Right forelimb (tissue), 1 donor: ENCODE measurements around the gene TNS3.
"Not testable (repeated sequence)": the region's sequence is repeated elsewhere in the genome, so short reads cannot be mapped to it uniquely, and the experiment has no call there.

Experiments used
- DNase-seq: peaks from one replicate; pipeline ENCODE4 v3.0.0-alpha.2; 2018

The TNS3 gene

DNA sequence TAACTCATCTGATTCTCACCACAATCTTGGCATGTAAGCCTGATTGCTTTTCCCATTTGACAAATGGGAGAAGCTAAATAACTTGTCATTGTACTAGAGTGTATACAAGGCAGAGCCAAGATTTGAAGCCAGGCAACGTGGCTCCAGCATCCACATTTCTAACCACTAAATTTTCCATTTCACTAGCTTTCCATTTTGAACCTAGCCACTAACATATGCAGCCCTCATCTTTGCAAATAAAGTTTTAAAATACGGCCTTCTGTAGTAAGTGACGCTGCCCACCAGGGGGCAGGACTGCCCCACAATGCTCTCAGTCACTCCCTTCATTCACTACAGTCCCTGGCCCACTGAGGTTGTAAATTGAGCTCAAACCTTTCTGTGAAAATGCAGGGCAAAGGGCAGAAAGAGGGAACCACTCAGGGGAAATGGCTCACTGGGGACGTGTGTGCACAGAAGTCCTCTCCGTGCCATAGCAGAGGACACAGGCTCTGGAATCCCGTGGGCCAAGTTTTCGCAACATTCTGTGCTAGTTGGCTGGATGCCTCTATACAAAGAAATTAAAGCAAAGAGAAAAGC, 315.7 kb downstream of the TNS3 start:
- DNase-seq, result peak; percentile 86

DNA sequence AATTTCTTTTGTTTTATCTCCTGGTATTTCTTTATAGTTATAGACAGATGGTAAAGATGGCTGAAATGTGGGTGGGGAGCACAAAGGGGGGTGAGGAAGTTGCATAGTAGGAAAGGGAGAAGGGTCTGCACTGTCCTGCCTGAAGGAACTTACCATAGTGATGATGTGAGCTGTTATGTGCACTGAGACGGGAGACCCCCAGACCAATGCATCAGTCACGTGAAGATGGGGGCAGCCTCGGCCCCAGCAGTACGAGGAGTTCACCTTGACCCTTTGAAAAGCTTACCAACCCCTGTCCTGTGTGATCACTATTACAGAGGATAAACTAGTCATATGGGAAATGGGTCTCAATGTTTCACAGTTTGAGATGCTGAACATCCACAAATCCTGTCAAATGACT, 316.3 kb downstream of the TNS3 start:
- peak; percentile 29 for DNase-seq

DNA sequence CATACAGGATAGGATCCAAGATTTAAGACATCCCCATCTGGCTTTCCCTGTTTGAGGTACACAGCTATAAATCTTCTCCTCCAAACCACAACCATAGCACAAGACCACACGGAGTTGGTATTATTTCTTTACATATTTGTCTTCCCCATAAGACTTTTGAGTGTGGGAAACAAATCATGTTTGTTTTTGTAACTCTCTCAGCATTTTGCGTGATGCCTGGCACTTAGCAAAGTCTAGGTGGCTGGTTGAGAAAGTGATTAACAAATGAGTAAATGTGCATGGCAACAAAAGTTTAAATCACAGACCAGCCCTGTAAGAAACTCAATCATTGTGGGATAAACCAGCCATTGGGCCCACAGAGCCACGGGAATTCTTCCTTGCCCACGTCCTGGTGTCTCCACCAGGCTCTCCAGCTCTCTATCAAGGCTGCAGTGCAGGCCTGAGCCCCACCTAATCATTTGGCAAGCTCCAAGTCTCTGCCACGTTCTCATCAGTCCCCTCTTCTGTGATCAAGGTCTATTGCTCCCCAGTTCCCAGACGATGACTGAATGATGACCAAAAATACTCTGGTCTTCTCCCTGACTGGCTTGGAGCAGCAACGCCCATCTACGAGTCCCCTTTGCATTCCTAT, 317.8 kb downstream of the TNS3 start:
- DNase-seq, result peak; percentile 35

DNA sequence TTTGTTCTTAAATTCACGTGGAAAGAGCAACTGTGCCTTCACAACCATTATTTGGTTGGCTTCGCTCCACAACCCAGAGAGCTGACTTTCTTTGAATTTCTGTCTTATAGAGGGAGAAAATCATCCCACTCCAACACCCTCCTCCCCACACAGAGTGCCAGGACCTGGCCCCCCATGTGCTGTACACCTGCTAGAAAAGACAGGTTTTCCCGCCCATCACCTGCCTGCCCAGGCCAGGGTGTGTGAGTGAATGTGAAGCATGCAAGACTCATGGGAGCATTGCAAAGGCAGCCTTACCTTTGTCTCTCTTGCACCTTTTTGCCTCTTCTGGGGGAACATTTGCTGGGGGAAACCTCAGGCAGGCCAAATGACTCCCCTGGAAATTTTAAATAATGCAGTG, 319.0 kb downstream of the TNS3 start:
- DNase-seq, result no peak

DNA sequence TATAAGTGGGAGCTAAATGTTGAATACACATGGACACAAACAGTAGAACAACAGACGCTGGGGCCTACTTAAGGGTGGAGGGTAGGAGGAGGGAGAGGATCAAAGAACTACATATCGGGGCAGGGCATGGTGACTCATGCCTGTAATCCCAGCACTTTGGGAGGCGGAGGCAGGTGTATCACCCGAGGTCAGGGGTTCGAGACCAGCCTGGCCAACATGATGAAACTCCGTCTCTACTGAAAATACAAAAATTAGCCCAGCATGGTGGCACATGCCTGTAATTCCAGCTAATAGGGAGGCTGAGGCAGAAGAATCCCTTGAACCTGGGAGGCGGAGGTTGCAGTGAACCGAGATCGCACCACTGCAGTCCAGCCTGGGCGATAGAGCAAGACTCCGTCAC, 319.8 kb downstream of the TNS3 start:
- not testable (repeated sequence) for DNase-seq

DNA sequence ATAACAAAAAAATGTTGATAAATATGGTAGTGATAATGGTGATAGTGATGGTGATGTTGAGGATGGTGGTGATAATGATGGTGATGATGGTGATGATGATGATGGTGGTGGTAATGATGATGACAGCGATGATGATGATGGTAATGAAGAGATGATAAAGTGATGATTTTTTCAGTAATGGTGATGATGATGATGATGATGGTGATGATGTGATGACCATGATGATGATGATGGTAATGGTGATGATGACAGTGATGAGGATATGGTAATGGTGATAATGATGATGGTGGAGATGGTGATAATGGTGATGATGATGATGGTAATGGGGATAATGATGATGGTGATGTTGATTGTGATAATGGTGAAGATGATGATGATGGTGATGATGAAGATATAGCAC, 321.6 kb downstream of the TNS3 start:
- DNase-seq, result no peak

DNA sequence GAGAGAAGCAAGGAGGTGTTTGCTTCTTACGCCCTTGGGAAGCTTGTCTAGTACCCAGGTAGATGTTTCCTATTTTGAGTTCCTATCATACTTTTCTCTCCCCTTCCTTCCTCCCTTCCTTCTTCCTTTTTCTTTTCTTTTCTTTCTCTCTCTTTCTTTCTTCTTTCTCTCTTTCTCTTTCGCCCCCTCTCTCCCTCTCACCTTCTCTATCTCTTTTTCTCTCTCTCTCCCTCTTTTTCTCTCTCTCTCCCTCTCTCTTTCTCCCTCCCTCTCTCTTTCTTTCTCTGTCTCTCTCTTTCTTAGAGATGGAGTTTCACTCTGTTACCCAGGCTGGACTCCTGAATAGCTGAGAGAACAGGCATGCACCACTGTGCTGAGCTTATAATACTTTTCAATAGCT, 322.2 kb downstream of the TNS3 start:
- DNase-seq, result no peak

DNA sequence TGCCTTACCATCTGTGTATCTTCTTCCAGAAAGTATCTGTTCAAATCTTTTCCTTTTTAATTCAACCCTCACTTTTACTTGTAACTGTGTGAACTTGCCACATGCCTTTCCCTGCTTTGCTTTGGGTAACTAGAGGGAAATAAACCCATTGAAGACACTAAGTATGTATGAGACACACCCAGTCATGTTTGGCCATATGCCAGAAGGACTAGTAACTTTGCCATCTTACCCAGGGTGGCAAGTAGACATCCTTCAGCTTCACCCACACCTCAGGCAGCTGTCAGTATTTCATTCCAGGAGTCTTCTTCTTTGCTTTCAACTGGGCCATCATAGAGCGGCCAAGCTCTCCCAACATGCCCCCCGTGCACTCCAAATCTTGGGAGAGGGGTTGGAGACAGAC, 323.1 kb downstream of the TNS3 start:
- no peak for DNase-seq

DNA sequence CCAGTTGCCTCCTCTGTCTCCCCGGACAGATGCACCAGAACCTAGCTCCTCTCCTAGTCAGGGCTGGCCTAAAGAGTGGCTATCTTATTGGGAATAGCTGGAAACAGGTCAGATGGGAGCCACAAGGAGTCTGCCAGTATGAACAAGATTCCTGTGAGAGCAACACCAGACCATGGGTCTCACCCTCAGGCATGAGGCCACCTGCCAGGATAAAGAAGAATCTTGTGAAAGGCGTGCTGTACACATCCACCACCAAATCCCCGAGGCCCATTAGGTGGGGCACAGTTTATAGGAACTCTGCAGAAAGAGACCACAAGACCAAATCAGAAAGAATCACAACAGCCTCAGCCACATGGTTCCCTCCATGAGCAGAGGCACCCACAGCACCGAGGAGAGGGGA, 325.9 kb downstream of the TNS3 start:
- DNase-seq, result no peak

DNA sequence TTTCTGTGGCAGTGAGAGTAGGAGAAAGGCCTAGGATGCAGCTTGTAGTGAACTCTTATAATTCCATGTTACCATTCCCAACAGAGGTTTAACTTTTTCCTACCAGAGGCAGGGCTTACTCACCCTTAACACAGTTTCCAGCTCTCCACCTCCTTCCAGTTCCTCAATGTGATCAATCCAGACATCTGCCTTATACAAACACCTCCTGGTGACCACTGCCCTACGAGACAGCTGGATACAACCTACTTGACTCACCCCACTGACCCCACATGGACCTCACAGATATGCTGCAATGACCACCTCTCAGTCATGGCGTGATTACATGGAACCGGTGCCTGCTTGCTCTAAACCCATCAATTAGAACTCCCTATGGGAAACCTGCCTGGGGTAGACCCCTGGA, 326.5 kb downstream of the TNS3 start:
- DNase-seq, result no peak

DNA sequence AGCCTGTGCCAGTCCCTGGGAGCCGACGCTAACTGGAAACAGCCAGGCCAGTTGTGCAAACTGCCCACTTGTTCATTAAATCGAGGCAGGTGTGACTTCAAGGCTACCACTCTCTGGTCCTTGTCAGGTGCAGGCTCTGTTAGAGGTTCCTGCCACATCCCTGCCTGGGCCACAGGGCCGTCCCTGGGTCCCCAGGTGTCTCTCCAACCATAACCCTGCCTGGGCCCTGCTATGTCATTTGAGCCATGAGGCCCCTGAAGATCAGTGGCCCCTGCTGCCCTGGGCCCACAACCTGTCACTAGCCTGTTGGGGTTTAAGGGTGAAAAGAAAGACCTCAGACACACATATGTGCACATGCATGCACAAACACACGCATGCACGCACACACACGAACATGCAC, 326.9 kb downstream of the TNS3 start:
- DNase-seq, result no peak

DNA sequence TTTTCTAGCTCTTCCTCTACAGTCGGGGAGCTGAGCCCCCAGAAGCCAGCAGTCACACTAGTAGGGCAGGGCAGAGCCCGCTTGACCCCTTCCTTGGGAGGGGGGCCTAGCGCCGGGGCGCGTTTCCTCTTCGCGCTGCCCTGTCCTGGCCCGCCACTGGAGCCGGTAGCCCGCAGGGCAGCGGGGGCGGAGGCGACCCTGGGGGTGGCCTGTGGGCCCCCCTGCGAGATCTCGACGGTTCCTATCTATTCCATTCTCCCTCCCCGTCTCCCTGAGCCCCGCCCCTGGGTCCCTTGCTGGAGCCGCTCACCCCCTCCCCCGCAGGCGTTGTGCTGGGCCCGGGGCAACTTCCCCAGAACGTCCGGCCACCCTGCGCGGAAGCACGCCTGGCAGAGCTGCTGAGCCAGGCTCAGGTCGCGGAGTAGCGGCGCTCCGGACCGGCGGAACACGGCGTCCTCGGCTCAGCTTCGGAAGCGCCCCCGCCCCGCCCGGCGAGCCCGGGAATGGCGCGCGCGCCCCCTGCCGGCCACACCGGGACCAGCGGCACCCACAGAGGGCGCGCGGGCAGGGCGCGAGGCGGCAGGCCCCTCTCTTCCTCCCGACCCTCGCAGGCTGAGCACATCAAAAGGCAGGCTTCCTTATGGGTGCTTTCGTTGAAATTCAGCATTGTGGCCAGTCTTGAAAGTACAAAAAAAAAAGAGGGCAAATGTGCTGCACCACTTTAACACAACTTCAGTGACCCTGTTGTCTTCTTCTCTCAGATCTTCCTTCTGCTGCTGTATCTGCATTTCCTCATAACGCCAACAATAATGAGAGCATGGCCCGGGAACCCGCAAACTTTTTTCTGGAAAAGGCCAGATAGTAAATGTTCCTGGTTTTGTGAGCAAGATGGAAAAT, 327.6 kb downstream of the TNS3 start:
- peak; percentile 86 for DNase-seq

DNA sequence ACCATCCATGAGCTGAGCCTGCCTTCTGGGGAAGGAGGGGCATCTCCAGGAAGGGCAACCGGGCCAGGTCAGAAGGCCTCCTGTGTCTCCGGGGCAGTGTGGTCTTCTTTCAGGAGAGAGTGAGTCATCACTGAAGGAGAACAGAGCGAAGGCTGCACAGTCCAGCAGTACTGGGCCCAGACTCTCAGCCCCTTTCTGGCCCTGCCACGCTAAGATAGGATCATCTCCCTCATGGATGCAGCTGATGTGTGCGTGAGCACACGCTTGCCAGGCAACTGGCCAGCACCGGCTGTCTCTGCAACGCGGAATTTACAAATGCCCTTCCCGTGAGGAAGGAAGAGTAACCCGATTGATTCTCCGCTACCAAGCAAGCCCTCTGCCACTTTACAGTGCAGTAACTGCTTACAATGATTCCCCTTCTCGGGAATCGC, 328.2 kb downstream of the TNS3 start:
- peak; percentile 67 for DNase-seq

DNA sequence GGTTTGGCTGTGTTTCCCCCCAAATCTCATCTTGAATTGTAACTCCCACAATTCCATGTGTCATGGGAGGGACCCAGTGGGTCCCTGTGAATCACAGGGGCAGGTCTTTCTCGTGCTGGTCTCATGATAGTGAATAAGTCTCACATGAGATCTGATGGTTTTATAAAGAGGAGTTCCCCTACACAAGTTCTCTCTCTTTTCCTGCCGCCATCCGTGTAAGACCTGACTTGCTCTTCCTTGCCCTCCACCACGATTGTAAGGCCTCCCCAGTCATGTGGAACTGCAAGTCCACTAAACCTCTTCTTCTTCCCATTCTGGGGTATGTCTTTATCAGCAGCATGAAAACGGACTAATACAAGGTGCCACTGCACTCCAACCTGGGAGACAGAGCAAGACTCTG, 329.2 kb downstream of the TNS3 start:
- no peak for DNase-seq

DNA sequence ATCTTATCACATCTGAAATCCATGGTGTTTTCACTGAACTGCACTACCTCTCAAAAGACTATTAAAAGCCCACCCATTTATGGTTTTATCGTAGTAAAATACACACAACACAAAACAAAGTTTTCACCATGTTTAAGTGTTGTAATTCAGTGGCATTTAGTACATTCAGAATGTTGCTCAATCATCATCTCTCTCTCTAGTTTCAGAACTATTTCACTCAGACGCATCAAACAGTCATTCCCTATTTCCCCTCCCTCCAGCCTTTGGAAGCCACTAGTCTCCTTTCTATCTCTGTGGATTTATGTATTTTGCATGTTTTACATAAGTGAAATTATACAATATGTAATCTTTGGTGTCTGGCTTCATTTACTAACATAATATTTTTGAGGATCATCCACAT, 332.6 kb downstream of the TNS3 start:
- no peak for DNase-seq

DNA sequence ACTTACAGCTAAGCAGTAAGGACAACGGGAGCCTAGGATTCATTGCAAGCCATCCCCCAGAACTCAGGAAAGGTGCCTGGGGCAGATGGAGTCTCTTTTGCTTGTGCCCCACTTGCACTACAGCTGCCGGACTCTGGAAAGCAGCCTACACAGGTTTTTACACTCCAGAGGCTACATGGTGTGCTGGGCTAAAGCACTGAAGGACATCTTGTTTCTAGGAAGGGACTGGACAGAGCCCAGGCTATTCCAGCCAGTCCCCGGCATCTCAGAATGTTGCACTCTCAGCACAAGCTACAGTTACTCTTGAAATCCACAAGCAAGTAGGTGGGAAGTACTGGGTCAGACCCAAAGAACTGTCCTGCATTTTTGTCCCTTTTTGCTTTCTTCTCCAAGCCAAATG, 333.1 kb downstream of the TNS3 start:
- no peak for DNase-seq

DNA sequence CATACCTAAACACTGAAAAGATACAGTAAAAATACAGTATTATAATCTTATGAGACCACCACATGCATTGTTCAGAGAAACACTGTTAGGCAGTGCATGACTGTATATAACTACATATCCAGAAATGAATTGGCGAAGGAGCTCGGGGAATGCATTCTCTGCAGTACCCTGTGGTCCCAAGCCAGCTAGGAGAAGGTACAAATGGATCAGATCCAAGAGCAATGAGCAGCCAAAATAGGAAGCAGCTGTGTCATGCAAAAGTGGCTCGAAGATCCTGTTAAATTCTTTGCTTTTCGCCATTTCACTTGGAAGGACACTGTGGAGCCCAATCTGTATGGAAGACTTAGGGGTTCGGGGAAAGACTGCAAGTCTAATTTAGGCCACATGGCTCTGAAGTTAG, 334.8 kb downstream of the TNS3 start:
- DNase-seq, result no peak

DNA sequence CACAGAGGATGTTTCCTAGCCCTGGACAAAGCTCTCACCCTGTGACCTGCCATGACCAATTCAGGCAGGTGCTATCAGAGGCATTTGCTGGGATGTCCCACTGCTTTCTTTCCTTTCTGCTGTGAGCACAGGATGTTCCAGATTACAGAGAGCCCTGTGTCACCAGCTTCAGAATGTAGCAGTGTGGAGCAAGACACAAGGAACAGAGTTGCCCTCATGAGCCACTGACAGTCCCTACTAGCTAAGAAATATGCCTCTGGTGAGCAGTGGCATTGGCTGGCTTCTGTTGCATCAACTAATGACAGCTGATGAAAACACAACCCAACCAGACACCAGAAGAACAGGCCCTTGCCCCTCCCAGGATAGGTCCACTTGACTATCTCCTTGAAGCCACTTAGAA, 337.2 kb downstream of the TNS3 start:
- no peak for DNase-seq

DNA sequence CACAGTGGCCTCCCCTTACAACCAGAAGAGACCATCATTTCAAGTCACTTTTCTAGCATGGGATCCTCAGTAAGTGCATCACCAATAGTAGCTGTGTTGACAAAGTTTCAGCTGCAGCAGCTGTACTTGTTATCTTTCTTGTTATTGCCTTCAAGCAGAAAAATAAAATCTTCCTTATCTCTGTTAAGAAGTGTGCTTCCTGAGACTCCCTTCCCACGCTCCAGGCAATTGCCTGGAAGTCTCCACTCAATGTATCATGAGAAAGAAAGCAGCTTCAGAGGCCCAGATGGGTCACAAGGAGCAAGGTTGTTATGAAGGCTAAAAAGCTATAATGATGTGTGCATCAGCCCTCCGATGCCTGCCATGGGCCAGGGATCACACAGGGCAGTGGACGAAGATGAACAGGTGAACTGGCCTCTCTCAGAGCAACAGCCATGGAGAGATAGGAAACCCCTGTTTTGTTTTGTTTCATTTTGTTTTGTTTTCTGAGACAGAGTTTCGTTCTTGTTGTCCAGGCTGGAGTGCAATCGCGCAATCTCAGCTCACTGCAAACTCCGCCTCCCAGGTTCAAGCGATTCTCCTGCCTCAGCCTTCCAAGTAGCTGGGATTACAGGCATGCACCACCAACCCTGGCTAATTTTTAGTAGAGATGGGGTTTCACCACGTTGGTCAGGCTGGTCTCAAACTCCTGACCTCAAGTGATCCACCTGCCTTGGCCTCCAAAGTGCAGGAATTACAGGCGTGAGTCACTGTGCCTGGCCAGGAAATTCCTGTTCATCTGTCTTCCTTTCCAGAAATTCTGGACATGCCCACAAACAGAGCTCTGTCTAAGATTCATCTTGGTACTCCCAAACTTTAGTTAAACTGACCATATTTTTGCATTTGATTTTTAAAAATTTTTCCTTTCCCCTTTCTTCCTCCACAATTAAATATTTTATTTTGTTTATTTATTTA, 340.5 kb downstream of the TNS3 start:
- DNase-seq, result no peak

DNA sequence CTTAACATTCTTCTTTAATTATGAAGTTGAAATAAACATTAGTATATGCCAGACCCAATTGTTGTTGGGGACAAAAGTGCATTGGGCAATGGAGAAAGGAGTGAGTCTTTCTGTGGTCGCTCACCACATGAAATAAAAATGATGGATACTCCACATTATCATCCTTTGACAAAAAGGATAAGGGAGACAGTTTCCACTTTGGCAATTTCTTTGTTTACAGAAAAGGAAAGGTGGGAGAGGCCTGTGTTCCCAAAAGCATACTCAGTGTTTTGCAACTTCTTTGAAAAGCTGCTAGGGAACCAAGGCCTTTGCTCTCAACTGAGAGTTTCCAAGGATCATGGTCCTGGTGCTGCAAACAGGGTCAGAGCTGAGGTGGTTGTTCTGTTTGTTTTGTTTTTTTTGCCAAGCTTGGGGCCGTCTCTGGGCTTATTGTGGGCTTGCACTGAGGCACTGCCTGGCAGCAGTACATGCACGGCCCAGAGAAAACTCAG, 341.9 kb downstream of the TNS3 start:
- no peak for DNase-seq

DNA sequence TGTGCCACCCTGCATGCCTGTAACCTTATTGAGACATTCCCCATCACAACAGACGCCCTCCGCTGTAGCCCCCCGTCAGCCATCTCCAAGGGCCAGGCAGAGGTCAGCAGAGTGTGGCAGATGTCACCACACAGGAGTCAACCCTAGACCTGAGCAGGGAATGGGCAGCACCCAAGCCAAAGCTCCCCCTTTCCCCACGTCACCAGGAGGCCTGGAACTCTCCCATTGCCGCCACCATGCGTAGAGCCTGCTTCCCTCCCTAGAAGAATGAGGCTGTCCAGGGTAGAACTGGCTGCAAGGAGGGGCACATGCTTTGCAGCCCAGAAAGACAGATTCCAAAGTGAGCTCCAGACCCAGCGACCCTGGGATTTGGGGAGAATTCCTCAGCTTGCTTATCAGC, 342.9 kb downstream of the TNS3 start:
- DNase-seq, result no peak

DNA sequence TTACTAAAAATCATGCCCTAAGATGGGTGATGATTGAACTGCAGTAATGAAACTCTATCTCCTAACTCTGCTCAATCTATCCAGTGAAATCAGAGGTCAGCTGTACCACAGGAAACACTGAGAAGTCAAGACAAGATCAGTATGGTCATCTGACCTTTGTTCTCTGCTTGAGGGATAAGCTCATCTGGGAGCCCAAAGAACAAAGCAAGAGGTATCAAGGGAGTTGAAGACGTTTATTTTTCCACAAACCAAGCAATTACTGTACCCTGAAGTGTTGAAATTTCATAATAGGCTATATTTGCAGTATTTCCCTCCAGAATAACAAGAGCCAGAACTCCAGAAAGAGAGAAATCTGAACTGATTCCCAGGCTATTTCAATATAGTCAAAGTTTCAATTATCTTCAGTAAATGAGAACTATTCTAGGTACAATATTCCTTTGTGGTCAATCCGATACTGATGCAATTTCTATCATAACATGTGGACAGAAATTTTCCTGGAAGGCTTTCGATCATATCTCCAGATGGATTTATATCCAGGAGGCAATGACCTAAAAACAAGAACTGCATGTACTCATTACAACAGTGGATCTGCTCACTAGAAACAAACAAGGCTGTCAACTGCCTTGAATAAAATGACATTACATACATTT, 345.3 kb downstream of the TNS3 start:
- DNase-seq, result no peak
